K562 (cell line): Measurements from ENCODE around the gene ZMYND8. TPM values are rescaled to one million over a fixed set of nuclear protein-coding genes. Genes with fewer than 3 reads are reported as not detected.
A peak's percentile ranks its signal among the peaks of the same experiment; 100 is the strongest.

Experiments used
- ATF3 ChIP-seq, 2 experiments: fragments of 450-650 bp in 1 of 2; sonication (generic) in 1 of 2; formaldehyde crosslinking in 1 of 2; IDR thresholded peaks in 1 of 2; conservative IDR thresholded peaks in 1 of 2; 2 replicates each; pipeline versions ENCODE4 v1.6.1 to v1.8.1; 2016 to 2023; ENCODE audit warnings: mild to moderate bottlenecking in 2 of 2, moderate library complexity in 2 of 2, inconsistent platforms in 1 of 2, missing genetic modification reagents in 1 of 2
- BCOR ChIP-seq: fragments of 450-650 bp; IDR thresholded peaks from 2 replicates; pipeline ENCODE4 v1.6.1; 2016
- CBX1 ChIP-seq: sonication (generic); IDR thresholded peaks from 2 replicates; pipeline ENCODE4 v1.6.1; 2016; ENCODE audit warnings: antibody characterized with exemption, low read depth, mild to moderate bottlenecking
- CCNT2 ChIP-seq: IDR thresholded peaks from 2 replicates; pipeline ENCODE4 v1.6.1; 2011; ENCODE audit warnings: borderline replicate concordance, low read depth, mild to moderate bottlenecking, moderate library complexity, mixed read lengths, low read length; ENCODE audit not compliant: insufficient read length; ENCODE audit errors: extremely low read depth
- CGGBP1 ChIP-seq: fragments of 250-450 bp; sonication (Bioruptor Pico); IDR thresholded peaks from 2 replicates; pipeline ENCODE4 v1.9.0; 2021; ENCODE audit warnings: mild to moderate bottlenecking
- CTCF ChIP-seq, 3 experiments: IDR thresholded peaks in 2 of 3; conservative IDR thresholded peaks in 1 of 3; 2 replicates each; pipeline ENCODE4 v1.5.1; 2011 to 2012; ENCODE audit warnings: low read length in 3 of 3, mild to moderate bottlenecking in 3 of 3, control low read depth in 2 of 3, improper control_type of control experiment in 1 of 3, inconsistent platforms in 1 of 3, low read depth in 1 of 3, mixed read lengths in 1 of 3, moderate library complexity in 1 of 3; ENCODE audit not compliant: insufficient read depth in 2 of 3
- ETV5 ChIP-seq: sonication (generic); formaldehyde crosslinking; IDR thresholded peaks from 2 replicates; pipeline ENCODE4 v1.4.0; 2020; ENCODE audit warnings: low read depth, mild to moderate bottlenecking, missing genetic modification reagents
- FOXJ2 ChIP-seq: fragments of 200-800 bp; sonication (Bioruptor generic); IDR thresholded peaks from 2 replicates; pipeline ENCODE4 v1.6.1; 2016; ENCODE audit warnings: missing genetic modification characterization, missing compliant biosample characterization
- GTF2F1 ChIP-seq: IDR thresholded peaks from 2 replicates; pipeline ENCODE4 v1.6.1; 2011; ENCODE audit warnings: low read depth, low read length, improper control_type of control experiment
- NCOA4 ChIP-seq: fragments of 450-650 bp; IDR thresholded peaks from 2 replicates; pipeline ENCODE4 v1.6.1; 2018; ENCODE audit warnings: mild to moderate bottlenecking; ENCODE audit not compliant: partially characterized antibody
- NFE2 ChIP-seq: IDR thresholded peaks from 2 replicates; pipeline ENCODE4 v1.6.1; 2014; ENCODE audit warnings: antibody characterized with exemption, low read depth
- PRDM10 ChIP-seq: fragments of 450-650 bp; IDR thresholded peaks from 2 replicates; pipeline ENCODE4 v1.6.1; 2018; ENCODE audit not compliant: partially characterized antibody
- SOX6 ChIP-seq: fragments of 450-650 bp; IDR thresholded peaks from 2 replicates; pipeline ENCODE4 v1.6.1; 2014; ENCODE audit warnings: mild to moderate bottlenecking
- TAF1 ChIP-seq: IDR thresholded peaks from 2 replicates; pipeline ENCODE4 v1.6.1; 2011; ENCODE audit warnings: mild to moderate bottlenecking, low read length, moderate library complexity; ENCODE audit not compliant: insufficient read depth, control insufficient read depth, severe bottlenecking; ENCODE audit errors: extremely low read depth
- TAF15 ChIP-seq: fragments of 200-400 bp; formaldehyde crosslinking; IDR thresholded peaks from 2 replicates; pipeline ENCODE4 v1.6.1; 2017; ENCODE audit warnings: mild to moderate bottlenecking, low read depth, low read length, moderate library complexity
- TEAD1 ChIP-seq, 2 experiments: fragments of 450-650 bp in 1 of 2; sonication (generic) in 1 of 2; formaldehyde crosslinking; IDR thresholded peaks; 2 replicates each; pipeline versions ENCODE4 v1.4.0 to v1.8.0; 2020 to 2022; ENCODE audit warnings: mild to moderate bottlenecking in 2 of 2, missing genetic modification reagents in 1 of 2
- ZC3H4 ChIP-seq: sonication (generic); formaldehyde crosslinking; IDR thresholded peaks from 2 replicates; pipeline ENCODE4 v1.9.0; 2021; ENCODE audit warnings: missing genetic modification reagents, borderline replicate concordance
- ZFP36 ChIP-seq: fragments of 150-350 bp; IDR thresholded peaks from 2 replicates; pipeline ENCODE4 v1.6.1; 2018; ENCODE audit warnings: low read length, low read depth; ENCODE audit not compliant: partially characterized antibody
- ZNF146 ChIP-seq: IDR thresholded peaks from one replicate; pipeline ENCODE4 v1.6.1; 2018; ENCODE audit warnings: missing compliant biosample characterization; ENCODE audit not compliant: unreplicated experiment
- polyA plus RNA-seq, 8 experiments: library from polyadenylated mRNA; depleted of rRNA in 4 of 8; stranded (reverse) in 5 of 8; unstranded in 3 of 8; fragments of >200 nt; fragmentation: Nextera tagmentation in 2 of 8; fragmentation: Illumina TruSeq in 1 of 8; extraction: Ambion mirVana in 2 of 8; extraction: Trizol in 1 of 8; gene quantifications; 2 replicates each; pipeline versions ENCODE4 v1.2.1 to v1.2.3, GENCODE V29; 2011 to 2014; ENCODE audit warnings: inconsistent platforms in 1 of 8, missing spikeins in 1 of 8
- total RNA-seq, 7 experiments: library from RNA; depleted of rRNA in 6 of 7; stranded (reverse); fragments of >200 nt in 6 of 7; fragmentation: Illumina TruSeq in 2 of 7; extraction: Trizol in 2 of 7; gene quantifications; 2 replicates each; pipeline versions ENCODE4 v1.2.1 to v1.2.3, GENCODE V29; 2011 to 2021; ENCODE audit warnings: low replicate concordance in 1 of 7

Gene ZMYND8
- total and polyA plus RNA-seq, 9 of the 15 experiments (the other 6 are each of a cell fraction or from before 2014, with no cell fraction given) = 31.8 to 148 (median 71.9) TPM

GRCh38 chr20:47360297-47361056 is 4.0 kb upstream of the ZMYND8 start (continued):
- TF ChIP-seq CTCF (IDR thresholded peaks at IDR 0.05 in 2 of 3, conservative IDR thresholded peaks at IDR 0.05 in 1 of 3; ENCODE audit: insufficient read depth in 2 of 3, low read depth in 1 of 3, low read length in 3 of 3) (peak in 1 of 3 experiments; percentile 8; a peak in 2 of 6 replicates), BCOR (peak; percentile 89), ZFP36 (no peak), CBX1 (peak; percentile 91; the same call in 1 of the 2 replicates), TAF1 (peak; percentile 88), FOXJ2 (peak; percentile 96), TEAD1 (CRISPR knock-in tag; IDR thresholded peaks at IDR 0.05) (peak; percentile 62 to 87), SOX6 (peak; percentile 99), ATF3 (IDR thresholded peaks at IDR 0.05) (no peak), ATF3 (CRISPR knock-in tag; conservative IDR thresholded peaks at IDR 0.05) (peak; percentile 89), PRDM10 (no peak), CCNT2 (peak; percentile 99), NCOA4 (no peak), ETV5 (peak; percentile 95), TAF15 (no peak), ZC3H4 (CRISPR knock-in tag) (no peak), GTF2F1 (peak; percentile 52; the same call in 1 of the 2 replicates), ZNF146 (CRISPR knock-in tag) (no peak), CGGBP1 (CRISPR knock-in tag) (0 out of 2 replicates have a peak, but pooled peaks have one; percentile 5), NFE2 (peak; percentile 70)
